C4-2B (cell line): ENCODE results near the gene ARV1.

Experiments used
- ZFX ChIP-seq: fragments of 450-650 bp; IDR thresholded peaks from 2 replicates; pipeline ENCODE4 v1.6.1; 2017
- TF ChIP-seq, protein P1 (sequence below): fragments of 450-650 bp; conservative IDR thresholded peaks from 2 replicates; pipeline ENCODE4 v1.5.1; 2017; ENCODE audit warnings: mild to moderate bottlenecking

DNA sequence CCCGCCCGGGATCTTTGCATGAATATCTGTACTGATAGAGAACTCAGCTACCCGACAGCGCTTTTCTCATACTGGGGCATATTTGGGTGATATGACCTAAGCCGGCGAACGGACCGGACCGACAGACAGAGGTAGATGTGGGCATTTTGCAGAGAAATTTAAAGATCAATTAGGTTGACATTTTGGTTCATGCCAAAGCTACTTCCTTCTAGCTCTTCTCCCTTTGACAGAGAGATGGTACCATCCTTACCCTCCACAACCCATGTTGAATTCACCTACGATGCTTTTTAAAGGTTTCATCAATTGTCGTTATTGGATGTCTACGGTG, 459 bp downstream of the ARV1 start:
- TF ChIP-seq, protein P1, sequence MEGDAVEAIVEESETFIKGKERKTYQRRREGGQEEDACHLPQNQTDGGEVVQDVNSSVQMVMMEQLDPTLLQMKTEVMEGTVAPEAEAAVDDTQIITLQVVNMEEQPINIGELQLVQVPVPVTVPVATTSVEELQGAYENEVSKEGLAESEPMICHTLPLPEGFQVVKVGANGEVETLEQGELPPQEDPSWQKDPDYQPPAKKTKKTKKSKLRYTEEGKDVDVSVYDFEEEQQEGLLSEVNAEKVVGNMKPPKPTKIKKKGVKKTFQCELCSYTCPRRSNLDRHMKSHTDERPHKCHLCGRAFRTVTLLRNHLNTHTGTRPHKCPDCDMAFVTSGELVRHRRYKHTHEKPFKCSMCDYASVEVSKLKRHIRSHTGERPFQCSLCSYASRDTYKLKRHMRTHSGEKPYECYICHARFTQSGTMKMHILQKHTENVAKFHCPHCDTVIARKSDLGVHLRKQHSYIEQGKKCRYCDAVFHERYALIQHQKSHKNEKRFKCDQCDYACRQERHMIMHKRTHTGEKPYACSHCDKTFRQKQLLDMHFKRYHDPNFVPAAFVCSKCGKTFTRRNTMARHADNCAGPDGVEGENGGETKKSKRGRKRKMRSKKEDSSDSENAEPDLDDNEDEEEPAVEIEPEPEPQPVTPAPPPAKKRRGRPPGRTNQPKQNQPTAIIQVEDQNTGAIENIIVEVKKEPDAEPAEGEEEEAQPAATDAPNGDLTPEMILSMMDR = no peak
- no peak for TF ChIP-seq ZFX
